Measurements from ENCODE around the gene SLC48A1.

The SLC48A1 gene

DNA sequence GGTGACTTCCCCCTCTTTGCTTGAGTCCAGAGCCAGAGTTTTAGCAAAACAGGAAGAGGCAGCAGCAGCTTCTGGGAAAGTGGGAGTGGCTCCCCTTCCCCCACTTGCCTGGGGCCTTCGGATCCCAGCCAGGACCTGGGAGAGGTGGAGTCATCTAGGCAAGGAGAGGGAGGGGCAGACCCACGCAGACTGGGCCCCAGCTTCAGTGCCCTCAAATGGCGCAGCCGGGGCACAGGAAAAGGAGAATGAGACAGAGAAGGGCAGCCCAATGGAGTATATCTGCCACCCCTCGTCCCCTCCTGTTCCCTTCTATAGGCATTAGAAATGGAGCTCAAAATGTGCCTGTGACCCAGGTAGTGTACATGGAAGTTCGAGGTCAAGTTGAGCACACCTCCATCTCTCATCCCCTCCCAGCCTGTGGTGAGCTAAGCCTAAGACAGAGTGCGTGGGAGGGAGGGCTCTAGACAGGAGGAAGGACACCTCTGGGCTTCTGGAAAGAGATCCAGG, 56.0 kb downstream of the SLC48A1 start:
- DNase-seq = no peak

DNA sequence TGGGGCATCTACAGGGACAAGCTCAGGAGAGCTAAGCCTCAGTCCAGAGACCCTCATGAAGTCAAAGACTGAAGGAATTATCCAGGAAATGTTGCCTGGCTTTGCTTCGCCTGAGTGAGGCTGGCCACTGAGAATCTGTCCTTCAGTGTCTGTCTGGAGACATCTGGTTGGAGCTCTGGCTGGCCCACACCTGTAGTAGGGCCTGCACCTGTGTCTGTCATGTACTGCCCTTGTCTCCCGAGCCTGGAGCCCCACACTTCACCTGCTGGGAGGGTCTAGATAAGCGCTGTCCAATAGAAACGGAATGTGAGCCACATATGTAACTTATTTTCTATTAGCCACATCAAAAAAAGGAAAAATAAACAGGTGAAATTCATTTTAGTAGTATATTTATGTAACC, 56.5 kb downstream of the SLC48A1 start:
- no peak for DNase-seq

All from SIG-M5 (cell line).